ENCODE data around the gene ITGB7. TPM values are rescaled to one million over a fixed set of nuclear protein-coding genes. Genes with fewer than 3 reads are reported as not detected.

ITGB7 gene
- total and polyA plus RNA-seq, 10 of the 15 experiments (the other 5 are each of a cell fraction or from before 2014, with no cell fraction given), result 54.5 to 487 (median 252) TPM

- peaks cover 42% of the 10 kb centered on the region for H3K4me1 ChIP-seq (ENCODE audit: control insufficient read depth, insufficient read depth, low read length)
- BruUV-seq (replicated peaks), result no TSS peak
- intact Hi-C loops (cut with micrococcal nuclease; ENCODE audit: unreplicated experiment), result no loop called here
- RAD21 ChIA-PET (ENCODE audit: unreplicated experiment), result interaction anchor here (1.0 to 8.6 kb wide), 14 partner anchors 9 to 116 kb away, joined by 3 to 102 read pairs (median 6); partner anchors contain the start of genes AAAS, CSAD, ESPL1 and MYG1
- FAIRE-seq (no peak), DNase-seq (ENCODE audit: low read depth, low spot score) (no peak), ATAC-seq (no peak)
- peak overlapping the region; percentile 25; the same call in 1 of the 2 replicates for H2AFZ ChIP-seq (ENCODE audit: control insufficient read depth, low read depth, low read length)
- H3K4me3 ChIP-seq, result peak overlapping the region; percentile 71; the same call in 1 of the 2 replicates
- CTCF ChIA-PET, result interaction anchor here (0.7 to 15.7 kb wide), 18 partner anchors 8 to 173 kb away, joined by 3 to 315 read pairs (median 5); partner anchors contain the start of genes AAAS, CSAD, ESPL1 and PFDN5
- in situ Hi-C loops (cut with MboI), result no loop called here
- SMC1A ChIA-PET (ENCODE audit: uncharacterized antibody, unreplicated experiment), result interaction anchor here (0.7 to 16.4 kb wide), 19 partner anchors 8 to 213 kb away, joined by 3 to 155 read pairs (median 8); partner anchors contain the start of genes AAAS, CSAD, ESPL1 and SP1
- TF ChIP-seq POLR2AphosphoS2 (IDR thresholded peaks at IDR 0.05; ENCODE audit: low read depth, low read length) (no peak), HDGF (IDR thresholded peaks at IDR 0.05) (no peak; the same call in 1 of the 2 replicates), NR2C1 (IDR thresholded peaks at IDR 0.05) (no peak), SUZ12 (IDR thresholded peaks at IDR 0.05; ENCODE audit: unreplicated experiment) (no peak), SMAD5 (IDR thresholded peaks at IDR 0.05; ENCODE audit: low read depth) (no peak), SIN3A (IDR thresholded peaks at IDR 0.05; ENCODE audit: low read depth, low read length) (no peak), HSF1 (IDR thresholded peaks at IDR 0.05; ENCODE audit: low read depth, low read length) (no peak), SMARCA5 (IDR thresholded peaks at IDR 0.05) (no peak), ZBTB4 (CRISPR knock-in tag; IDR thresholded peaks at IDR 0.05) (no peak), E2F8 (IDR thresholded peaks at IDR 0.05; ENCODE audit: low read depth, partially characterized antibody) (no peak), TAF1 (IDR thresholded peaks at IDR 0.05; ENCODE audit: borderline replicate concordance, low read depth, low read length) (no peak), RELB (IDR thresholded peaks at IDR 0.05; ENCODE audit: low read depth) (no peak), JUND (IDR thresholded peaks at IDR 0.05; ENCODE audit: low read depth, low read length) (no peak), POLR2AphosphoS5 (IDR thresholded peaks at IDR 0.05; ENCODE audit: low read length) (no peak)
- peak overlapping the region; percentile 98 for H3K4me2 ChIP-seq (ENCODE audit: control insufficient read depth, insufficient read depth)
- peaks cover 6 to 21% of the 10 kb centered on the region in 2 experiments for H3K36me3 ChIP-seq (ENCODE audit: control insufficient read depth in 2 of 2, insufficient read depth in 2 of 2, low read length in 1 of 2)
- no peaks in the 10 kb centered on the region for H3K27me3 ChIP-seq (replicated peaks in 1 of 2; ENCODE audit: control insufficient read depth in 2 of 2, insufficient read depth in 2 of 2, low read length in 1 of 2)
- POLR2A ChIA-PET, result interaction anchor here (1.1 to 6.5 kb wide), 8 partner anchors 8 to 116 kb away, joined by 3 to 48 read pairs (median 10); partner anchors contain the start of genes CSAD, ESPL1 and ZNF740
- peak overlapping the region; percentile 93 for H3K27ac ChIP-seq (ENCODE audit: control insufficient read depth, insufficient read depth)
- peak overlapping the region; percentile 16; the same call in 1 of the 2 replicates for H3K9ac ChIP-seq (ENCODE audit: control insufficient read depth, insufficient read depth, low read length)
- no peaks in the 10 kb centered on the region for H4K20me1 ChIP-seq (ENCODE audit: control insufficient read depth, insufficient read depth)
- no peaks in the 10 kb centered on the region for H3K9me3 ChIP-seq (replicated peaks; ENCODE audit: control insufficient read depth, insufficient read depth, low read length)
- H3K79me2 ChIP-seq (ENCODE audit: control insufficient read depth, insufficient read depth, low read length), result peaks cover 42% of the 10 kb centered on the region
- 33% methylated on average over 2 of the region's 2 CpGs for WGBS (ENCODE audit: insufficient coverage, insufficient replicate concordance, low lambda C conversion rate, missing lambda C conversion rate)
Observed at GRCh38 chr12:53208435-53208834, 1.4 kb upstream of the ITGB7 start.

Data from GM12878 (cell line).